H9 (cell line): ENCODE measurements around the gene PAK2. TPM values are rescaled to one million over a fixed set of nuclear protein-coding genes. Genes with fewer than 3 reads are reported as not detected.

ENCODE experiments used
- DNase-seq: peaks from one replicate; pipeline ENCODE4 v3.0.0-alpha.2; 2017
- H2AFZ ChIP-seq: one replicate; pipeline ENCODE4 v1.6.1; 2013; ENCODE audit warnings: mild to moderate bottlenecking, low read length, control low read depth, moderate library complexity
- H2AK5ac ChIP-seq: 2 replicates; pipeline ENCODE4 v1.6.1; 2013; ENCODE audit warnings: low read length, control low read depth, mixed read lengths; ENCODE audit not compliant: insufficient read length
- H2BK120ac ChIP-seq: one replicate; pipeline ENCODE4 v1.6.1; 2013; ENCODE audit warnings: low read depth, mild to moderate bottlenecking, low read length, control low read depth, inconsistent platforms; ENCODE audit not compliant: poor library complexity, severe bottlenecking
- H2BK12ac ChIP-seq: 2 replicates; pipeline ENCODE4 v1.6.1; 2013; ENCODE audit warnings: low read length, control low read depth, mixed read lengths, low read depth; ENCODE audit not compliant: insufficient read length
- H2BK15ac ChIP-seq: 2 replicates; pipeline ENCODE4 v1.6.1; 2013; ENCODE audit warnings: low read depth, low read length, control low read depth
- H2BK20ac ChIP-seq: one replicate; pipeline ENCODE4 v1.6.1; 2013; ENCODE audit warnings: low read depth, mild to moderate bottlenecking, low read length, control low read depth, inconsistent platforms; ENCODE audit not compliant: poor library complexity, severe bottlenecking
- H2BK5ac ChIP-seq: 2 replicates; pipeline ENCODE4 v1.6.1; 2013; ENCODE audit warnings: low read length, control low read depth, mixed read lengths; ENCODE audit not compliant: insufficient read length
- H3K14ac ChIP-seq: 2 replicates; pipeline ENCODE4 v1.6.1; 2013; ENCODE audit warnings: low read length, control low read depth; ENCODE audit not compliant: insufficient read depth
- H3K18ac ChIP-seq: 2 replicates; pipeline ENCODE4 v1.6.1; 2013; ENCODE audit warnings: low read depth, mild to moderate bottlenecking, mixed read lengths, low read length, control low read depth; ENCODE audit not compliant: insufficient read length
- H3K23ac ChIP-seq: 2 replicates; pipeline ENCODE4 v1.6.1; 2013; ENCODE audit warnings: low read length, control low read depth, mixed read lengths, low read depth; ENCODE audit not compliant: insufficient read length
- H3K23me2 ChIP-seq: 2 replicates; pipeline ENCODE4 v1.6.1; 2013; ENCODE audit warnings: low read depth, mild to moderate bottlenecking, mixed read lengths, low read length, control low read depth; ENCODE audit not compliant: insufficient read length, poor library complexity, severe bottlenecking
- H3K27ac ChIP-seq: 2 replicates; pipeline ENCODE4 v1.5.1; 2013; ENCODE audit warnings: low read length, control low read depth, mixed read lengths, low read depth; ENCODE audit not compliant: insufficient read length
- H3K27me3 ChIP-seq: 2 replicates; pipeline ENCODE4 v1.6.1; 2013; ENCODE audit warnings: low read length, control low read depth, inconsistent platforms; ENCODE audit not compliant: insufficient read depth
- H3K4ac ChIP-seq: 2 replicates; pipeline ENCODE4 v1.6.1; 2013; ENCODE audit warnings: low read depth, mild to moderate bottlenecking, control low read depth, inconsistent platforms, low read length, moderate library complexity
- H3K4me1 ChIP-seq: 2 replicates; pipeline ENCODE4 v1.6.1; 2013; ENCODE audit warnings: low read length, control low read depth, inconsistent platforms; ENCODE audit not compliant: insufficient read depth
- H3K4me2 ChIP-seq: 2 replicates; pipeline ENCODE4 v1.6.1; 2013; ENCODE audit warnings: low read length, control low read depth, mixed read lengths; ENCODE audit not compliant: insufficient read length, insufficient read depth
- H3K56ac ChIP-seq: 2 replicates; pipeline ENCODE4 v1.6.1; 2013; ENCODE audit warnings: low read depth, mild to moderate bottlenecking, mixed read lengths, low read length, control low read depth; ENCODE audit not compliant: insufficient read length
- H3K79me1 ChIP-seq: 2 replicates; pipeline ENCODE4 v1.6.1; 2013; ENCODE audit warnings: low read depth, mild to moderate bottlenecking, moderate library complexity, low read length, control low read depth, inconsistent platforms; ENCODE audit not compliant: insufficient read depth, poor library complexity, severe bottlenecking
- H3K79me2 ChIP-seq: 2 replicates; pipeline ENCODE4 v1.6.1; 2013; ENCODE audit warnings: low read length, control low read depth, inconsistent platforms; ENCODE audit not compliant: insufficient read depth
- H3K9ac ChIP-seq: 2 replicates; pipeline ENCODE4 v1.6.1; 2013; ENCODE audit warnings: low read length, control low read depth, mixed read lengths; ENCODE audit not compliant: insufficient read length; ENCODE audit errors: extremely low read depth
- H3K9me3 ChIP-seq: one replicate; pipeline ENCODE4 v1.6.1; 2013; ENCODE audit warnings: low read depth, low read length, inconsistent platforms; ENCODE audit not compliant: control insufficient read depth
- H3T11ph ChIP-seq: one replicate; pipeline ENCODE4 v1.6.1; 2013; ENCODE audit warnings: mild to moderate bottlenecking, low read length, control low read depth, inconsistent platforms
- H4K20me1 ChIP-seq: one replicate; pipeline ENCODE4 v1.6.1; 2013; ENCODE audit not compliant: control insufficient read depth, insufficient read length, insufficient read depth
- H4K5ac ChIP-seq: 2 replicates; pipeline ENCODE4 v1.6.1; 2013; ENCODE audit warnings: low read depth, mild to moderate bottlenecking, mixed read lengths, low read length, control low read depth; ENCODE audit not compliant: insufficient read length
- H4K8ac ChIP-seq: replicated peaks from 2 replicates; pipeline ENCODE4 v1.6.1; 2013; ENCODE audit warnings: low read length, control low read depth, mixed read lengths, low read depth; ENCODE audit not compliant: insufficient read length
- H4K91ac ChIP-seq: 2 replicates; pipeline ENCODE4 v1.6.1; 2013; ENCODE audit warnings: low read depth, mild to moderate bottlenecking, moderate library complexity, mixed read lengths, low read length, control low read depth; ENCODE audit not compliant: insufficient read length
- H3K27ac Mint-ChIP-seq, 3 experiments: 2 replicates in 2 of 3; 3 replicates in 1 of 3; pipeline ENCODE4 v1.8.0; 2020 to 2021; ENCODE audit warnings: mixed read lengths in 3 of 3, mild to moderate bottlenecking in 1 of 3, moderate library complexity in 1 of 3
- H3K27me3 Mint-ChIP-seq: 2 replicates; pipeline ENCODE4 v1.8.0; 2021; ENCODE audit warnings: low read depth, mild to moderate bottlenecking, moderate library complexity, mixed read lengths
- H3K36me3 Mint-ChIP-seq, 3 experiments: 2 replicates in 2 of 3; 3 replicates in 1 of 3; pipeline ENCODE4 v1.8.0; 2020 to 2021; ENCODE audit warnings: low read depth in 3 of 3, mixed read lengths in 3 of 3; ENCODE audit not compliant: insufficient read depth in 1 of 3
- H3K4me1 Mint-ChIP-seq, 2 experiments: 2 replicates each; pipeline ENCODE4 v1.8.0; 2020; ENCODE audit warnings: mixed read lengths in 2 of 2
- H3K4me3 Mint-ChIP-seq, 2 experiments: 2 replicates in 1 of 2; 3 replicates in 1 of 2; pipeline ENCODE4 v1.8.0; 2020 to 2021; ENCODE audit warnings: mild to moderate bottlenecking in 2 of 2, mixed read lengths in 2 of 2, moderate library complexity in 1 of 2
- H3K9me3 Mint-ChIP-seq, 2 experiments: 2 replicates in 1 of 2; 3 replicates in 1 of 2; pipeline ENCODE4 v1.8.0; 2020; ENCODE audit warnings: mild to moderate bottlenecking in 2 of 2, mixed read lengths in 2 of 2, moderate library complexity in 1 of 2
- WGBS: extraction: QIAGEN DNeasy Blood & Tissue Kit; methylation state at CpG from one replicate; pipeline ENCODE4 v1.1.7; 2013; ENCODE audit warnings: missing lambda C conversion rate, low lambda C conversion rate, mixed read lengths; ENCODE audit not compliant: insufficient read length; ENCODE audit errors: extremely low coverage; 5-methylcytosine and 5-hydroxymethylcytosine counted together
- total RNA-seq: library from RNA; stranded (reverse); gene quantifications from 2 replicates; pipeline ENCODE4 v1.2.1, GENCODE V29; 2021
- TF ChIP-seq, protein P1 (sequence below): fragments of 200-600 bp; sonication (generic); conservative IDR thresholded peaks from 3 replicates; pipeline ENCODE4 v1.8.0; 2021; ENCODE audit warnings: antibody characterized with exemption, mild to moderate bottlenecking

The PAK2 gene
- total RNA-seq, 1 experiment from 2014 or later: 65.7 TPM

GRCh38 chr3:196793246-196793645, 53.6 kb downstream of the PAK2 start:
- peaks cover 48 to 57% (median 50%) of the 10 kb centered on the region in 3 experiments for H3K36me3 Mint-ChIP-seq

More at GRCh38 chr3:196793246-196793645, 53.6 kb downstream of the PAK2 start:
- H4K20me1 ChIP-seq: no peaks in the 10 kb centered on the region
- WGBS: no CpG with 5 or more reads among the region's 1 CpG
- no peak overlapping the region for H2AFZ ChIP-seq
- H3K27me3 Mint-ChIP-seq: no peaks in the 10 kb centered on the region; the same call in 1 of the 2 replicates
- H3K27ac Mint-ChIP-seq: peak overlapping the region in 1 of 3 experiments; percentile 84; a peak in 2 of 7 replicates
- TF ChIP-seq, protein P1, sequence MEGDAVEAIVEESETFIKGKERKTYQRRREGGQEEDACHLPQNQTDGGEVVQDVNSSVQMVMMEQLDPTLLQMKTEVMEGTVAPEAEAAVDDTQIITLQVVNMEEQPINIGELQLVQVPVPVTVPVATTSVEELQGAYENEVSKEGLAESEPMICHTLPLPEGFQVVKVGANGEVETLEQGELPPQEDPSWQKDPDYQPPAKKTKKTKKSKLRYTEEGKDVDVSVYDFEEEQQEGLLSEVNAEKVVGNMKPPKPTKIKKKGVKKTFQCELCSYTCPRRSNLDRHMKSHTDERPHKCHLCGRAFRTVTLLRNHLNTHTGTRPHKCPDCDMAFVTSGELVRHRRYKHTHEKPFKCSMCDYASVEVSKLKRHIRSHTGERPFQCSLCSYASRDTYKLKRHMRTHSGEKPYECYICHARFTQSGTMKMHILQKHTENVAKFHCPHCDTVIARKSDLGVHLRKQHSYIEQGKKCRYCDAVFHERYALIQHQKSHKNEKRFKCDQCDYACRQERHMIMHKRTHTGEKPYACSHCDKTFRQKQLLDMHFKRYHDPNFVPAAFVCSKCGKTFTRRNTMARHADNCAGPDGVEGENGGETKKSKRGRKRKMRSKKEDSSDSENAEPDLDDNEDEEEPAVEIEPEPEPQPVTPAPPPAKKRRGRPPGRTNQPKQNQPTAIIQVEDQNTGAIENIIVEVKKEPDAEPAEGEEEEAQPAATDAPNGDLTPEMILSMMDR: no peak
- no peak overlapping the region for H3K14ac ChIP-seq
- no peak overlapping the region for H3K4ac ChIP-seq
- H3K27me3 ChIP-seq: no peaks in the 10 kb centered on the region
- H3K23me2 ChIP-seq: no peaks in the 10 kb centered on the region
- no peak overlapping the region for H3K27ac ChIP-seq
- H3K9me3 Mint-ChIP-seq: peaks cover 18 to 27% of the 10 kb centered on the region in 2 experiments
- no peak overlapping the region for H3K56ac ChIP-seq
- no peak overlapping the region for H2BK120ac ChIP-seq
- H2BK5ac ChIP-seq: no peak overlapping the region
- no peak overlapping the region for H3T11ph ChIP-seq
- no peak overlapping the region for H3K23ac ChIP-seq
- H2BK15ac ChIP-seq: no peak overlapping the region
- no peak overlapping the region for H3K4me2 ChIP-seq
- H3K4me3 Mint-ChIP-seq: no peak overlapping the region
- no peak overlapping the region for H4K91ac ChIP-seq
- H3K4me1 ChIP-seq: 0 out of 2 replicates have a peak, but pooled peaks cover 4% of the 10 kb centered on the region
- H2AK5ac ChIP-seq: no peak overlapping the region
- H3K4me1 Mint-ChIP-seq: peaks cover 18% of the 10 kb centered on the region in 2 experiments
- no peak overlapping the region for H4K5ac ChIP-seq
- H3K9me3 ChIP-seq: peaks cover 12% of the 10 kb centered on the region
- H3K9ac ChIP-seq: no peak overlapping the region
- H3K79me2 ChIP-seq: peaks cover 12% of the 10 kb centered on the region; the same call in 1 of the 2 replicates
- H4K8ac ChIP-seq: no peak overlapping the region
- no peak overlapping the region for H2BK12ac ChIP-seq
- no peak overlapping the region for H2BK20ac ChIP-seq
- peak; percentile 34 for DNase-seq
- H3K18ac ChIP-seq: no peak overlapping the region
- peaks cover 12% of the 10 kb centered on the region for H3K79me1 ChIP-seq
